Erythroblast (primary cell): ENCODE results near the gene NEXN.

Source experiments
- GATA1 ChIP-seq: IDR thresholded peaks from 2 replicates; pipeline ENCODE4 v1.6.1; 2011; ENCODE audit warnings: low read depth, mild to moderate bottlenecking, control low read depth, low read length, moderate library complexity
- POLR2A ChIP-seq: IDR thresholded peaks from 2 replicates; pipeline ENCODE4 v1.6.1; 2011; ENCODE audit warnings: mild to moderate bottlenecking, low read length

DNA sequence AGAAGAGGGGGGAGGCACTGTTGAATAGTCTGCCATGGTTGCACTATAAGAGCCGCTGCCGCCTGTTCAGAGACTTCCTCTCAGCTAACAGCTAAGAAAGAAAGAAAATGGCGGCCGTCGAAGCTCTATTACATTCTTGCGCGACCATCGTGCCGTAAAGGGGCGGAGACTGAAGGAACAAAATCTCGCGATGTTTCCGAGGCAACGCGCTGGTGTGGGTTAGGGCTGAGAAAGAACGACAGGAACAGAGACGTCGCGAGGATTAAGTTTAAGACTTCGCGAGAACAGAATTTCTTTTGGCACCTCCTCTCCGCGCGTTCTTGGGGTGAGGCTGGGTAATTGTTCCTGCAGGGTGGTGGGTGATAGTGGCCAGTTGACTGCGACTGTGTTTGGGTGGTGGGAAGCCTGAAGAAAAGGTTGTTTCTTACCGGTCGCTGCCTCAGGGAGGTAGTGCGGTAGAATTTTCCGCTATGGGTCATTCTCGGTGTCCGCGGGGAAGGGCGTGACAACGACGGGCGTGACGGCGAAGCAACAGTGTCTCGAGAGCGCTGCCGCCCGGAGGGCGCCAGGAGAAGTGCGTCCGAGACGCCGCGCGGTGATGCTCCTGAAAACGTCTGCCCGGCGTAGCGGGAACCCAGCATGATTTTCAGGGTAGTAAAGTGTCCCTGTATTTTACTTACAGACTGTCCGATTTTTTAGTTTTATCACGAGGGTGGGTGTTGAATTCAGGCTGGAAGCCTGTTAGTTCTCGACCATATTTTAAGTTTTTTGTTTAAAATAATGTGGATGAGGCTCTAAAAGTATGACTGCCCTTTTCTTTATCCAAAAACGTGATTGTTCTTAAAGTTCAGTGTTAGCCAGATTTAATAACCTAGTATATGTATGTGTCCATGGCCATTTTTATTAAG is 90.8 kb downstream of the NEXN start, which contains the start of gene FUBP1:
- TF ChIP-seq POLR2A (peak; percentile 96), GATA1 (no peak)
